Measurements from ENCODE around the gene PLEKHG4B.

The PLEKHG4B gene

DNA sequence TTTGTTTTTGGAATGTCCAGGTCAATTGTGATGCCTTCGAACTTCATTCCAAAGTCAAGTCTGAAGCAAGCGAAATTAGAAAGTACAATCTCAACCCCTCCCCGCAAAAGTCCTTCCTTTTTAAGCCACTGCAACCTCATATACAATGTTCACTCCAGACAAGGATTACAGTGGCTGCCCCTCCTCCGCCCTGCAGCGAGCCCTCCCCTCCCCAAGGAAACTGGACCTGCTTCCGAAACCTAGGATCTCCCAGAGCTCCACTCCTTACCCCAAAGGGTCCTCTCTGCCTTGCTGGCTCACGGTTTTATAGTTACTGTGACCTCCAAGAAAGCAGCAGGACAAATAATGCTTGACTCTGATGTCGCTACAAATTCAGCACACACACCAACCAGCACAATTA lies 109.7 kb downstream of the PLEKHG4B start:
- Histone ChIP-seq H3K4me3 (ENCODE audit: low read length) (no peak overlapping the region), H3F3A (ENCODE audit: insufficient read depth, low read length) (no peaks in the 10 kb centered on the region), H3K9me3 (replicated peaks; ENCODE audit: insufficient read depth, low read length) (no peaks in the 10 kb centered on the region), H3K36me3 (replicated peaks; ENCODE audit: insufficient read depth, low read length) (0 out of 2 replicates have a peak, but pooled peaks cover 3% of the 10 kb centered on the region), H3K4me2 (ENCODE audit: low read depth, low read length) (no peak overlapping the region), H3K9me2 (replicated peaks; ENCODE audit: insufficient read depth, low read length) (no peaks in the 10 kb centered on the region), H3K27ac (ENCODE audit: low read length) (no peak overlapping the region), H2AFZ (ENCODE audit: low read length) (no peak overlapping the region), H4K20me1 (ENCODE audit: insufficient read depth, low read length) (no peaks in the 10 kb centered on the region), H3K9ac (ENCODE audit: low read length) (no peak overlapping the region), H3K27me3 (replicated peaks; ENCODE audit: insufficient read depth, low read length) (no peaks in the 10 kb centered on the region), H3K79me2 (ENCODE audit: low read length) (peaks cover 14% of the 10 kb centered on the region; the same call in 1 of the 2 replicates), H3K4me1 (ENCODE audit: low read length) (no peaks in the 10 kb centered on the region)
- DNase-seq: no peak
- TF ChIP-seq, protein P1, sequence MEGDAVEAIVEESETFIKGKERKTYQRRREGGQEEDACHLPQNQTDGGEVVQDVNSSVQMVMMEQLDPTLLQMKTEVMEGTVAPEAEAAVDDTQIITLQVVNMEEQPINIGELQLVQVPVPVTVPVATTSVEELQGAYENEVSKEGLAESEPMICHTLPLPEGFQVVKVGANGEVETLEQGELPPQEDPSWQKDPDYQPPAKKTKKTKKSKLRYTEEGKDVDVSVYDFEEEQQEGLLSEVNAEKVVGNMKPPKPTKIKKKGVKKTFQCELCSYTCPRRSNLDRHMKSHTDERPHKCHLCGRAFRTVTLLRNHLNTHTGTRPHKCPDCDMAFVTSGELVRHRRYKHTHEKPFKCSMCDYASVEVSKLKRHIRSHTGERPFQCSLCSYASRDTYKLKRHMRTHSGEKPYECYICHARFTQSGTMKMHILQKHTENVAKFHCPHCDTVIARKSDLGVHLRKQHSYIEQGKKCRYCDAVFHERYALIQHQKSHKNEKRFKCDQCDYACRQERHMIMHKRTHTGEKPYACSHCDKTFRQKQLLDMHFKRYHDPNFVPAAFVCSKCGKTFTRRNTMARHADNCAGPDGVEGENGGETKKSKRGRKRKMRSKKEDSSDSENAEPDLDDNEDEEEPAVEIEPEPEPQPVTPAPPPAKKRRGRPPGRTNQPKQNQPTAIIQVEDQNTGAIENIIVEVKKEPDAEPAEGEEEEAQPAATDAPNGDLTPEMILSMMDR (IDR thresholded peaks at IDR 0.05; ENCODE audit: low read length): no peak
- no peak for TF ChIP-seq EZH2phosphoT487 (IDR thresholded peaks at IDR 0.05; ENCODE audit: low read length)
- no peak for TF ChIP-seq EZH2 (optimal IDR thresholded peaks at IDR 0.05; ENCODE audit: low read depth, low read length)

DNA sequence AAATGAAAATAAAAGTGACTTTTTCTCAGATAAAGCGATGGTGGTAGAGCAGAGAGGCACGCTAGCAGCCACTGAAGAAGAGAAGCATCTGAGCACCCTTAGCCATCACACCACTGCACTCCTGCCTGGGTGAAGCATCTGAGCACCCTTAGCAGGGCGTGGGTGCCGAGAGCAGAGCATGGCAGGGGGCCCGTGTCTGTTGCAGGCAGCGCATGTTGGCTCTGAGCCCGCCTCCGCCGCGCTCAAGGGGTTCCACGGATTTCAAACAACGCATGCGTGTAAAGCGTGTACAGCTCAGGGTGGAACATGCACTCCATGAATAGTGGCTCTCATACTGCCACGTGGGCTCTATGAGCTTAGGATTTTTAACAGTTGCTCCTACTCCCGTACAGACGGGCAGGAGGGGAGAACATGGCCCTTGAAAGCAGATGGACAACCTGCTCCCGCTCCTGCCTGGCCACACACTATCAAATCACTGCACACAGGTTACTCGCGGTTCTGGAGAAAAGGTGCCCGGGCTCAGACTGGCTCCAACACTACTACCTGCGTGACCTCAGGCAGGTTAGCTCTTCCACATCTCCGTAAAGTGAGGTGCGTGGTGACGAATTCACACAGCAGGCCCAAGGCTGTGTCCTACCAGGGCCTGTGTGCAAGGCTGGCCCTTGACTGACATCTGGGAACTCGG lies 111.4 kb downstream of the PLEKHG4B start:
- H3K4me2 ChIP-seq (ENCODE audit: low read depth, low read length): no peak overlapping the region
- TF ChIP-seq, protein P1 (IDR thresholded peaks at IDR 0.05; ENCODE audit: low read length): no peak
- TF ChIP-seq EZH2phosphoT487 (IDR thresholded peaks at IDR 0.05; ENCODE audit: low read length) (no peak), EZH2 (optimal IDR thresholded peaks at IDR 0.05; ENCODE audit: low read depth, low read length) (no peak)
- peaks cover 31% of the 10 kb centered on the region for H3K79me2 ChIP-seq (ENCODE audit: low read length)
- H4K20me1 ChIP-seq (ENCODE audit: insufficient read depth, low read length): no peaks in the 10 kb centered on the region
- H3K9me3 ChIP-seq (replicated peaks; ENCODE audit: insufficient read depth, low read length): no peaks in the 10 kb centered on the region
- no peak overlapping the region for H2AFZ ChIP-seq (ENCODE audit: low read length)
- no peaks in the 10 kb centered on the region for H3K9me2 ChIP-seq (replicated peaks; ENCODE audit: insufficient read depth, low read length)
- H3K4me1 ChIP-seq (ENCODE audit: low read length): no peaks in the 10 kb centered on the region
- no peaks in the 10 kb centered on the region for H3K27me3 ChIP-seq (replicated peaks; ENCODE audit: insufficient read depth, low read length)
- no peaks in the 10 kb centered on the region for H3F3A ChIP-seq (ENCODE audit: insufficient read depth, low read length)
- no peak overlapping the region for H3K27ac ChIP-seq (ENCODE audit: low read length)
- H3K9ac ChIP-seq (ENCODE audit: low read length): no peak overlapping the region
- H3K4me3 ChIP-seq (ENCODE audit: low read length): no peak overlapping the region
- DNase-seq: no peak
- 0 out of 2 replicates have a peak, but pooled peaks cover 3% of the 10 kb centered on the region for H3K36me3 ChIP-seq (replicated peaks; ENCODE audit: insufficient read depth, low read length)

DNA sequence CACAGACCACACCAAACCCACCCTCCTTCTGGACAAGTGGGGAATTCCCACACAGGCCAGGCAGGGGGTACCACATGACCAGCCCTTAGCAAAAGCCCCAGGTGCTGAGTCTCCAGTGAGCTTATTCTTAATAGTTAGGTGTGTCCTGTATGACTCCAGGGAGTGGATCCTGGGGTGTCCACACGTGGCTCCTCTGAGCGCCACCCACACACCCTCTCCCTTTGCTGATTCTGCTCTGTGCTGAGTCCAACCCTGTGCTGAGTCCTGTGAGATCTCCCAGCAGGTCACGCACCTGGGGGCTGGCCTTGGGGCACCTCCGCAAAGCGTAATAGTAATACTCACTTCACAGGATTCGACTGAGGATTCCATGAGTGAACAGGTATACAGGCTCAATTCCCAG lies 112.0 kb downstream of the PLEKHG4B start:
- Histone ChIP-seq H3K27ac (ENCODE audit: low read length) (no peak overlapping the region), H3K27me3 (replicated peaks; ENCODE audit: insufficient read depth, low read length) (no peaks in the 10 kb centered on the region), H2AFZ (ENCODE audit: low read length) (no peak overlapping the region), H3K9ac (ENCODE audit: low read length) (no peak overlapping the region), H3F3A (ENCODE audit: insufficient read depth, low read length) (no peaks in the 10 kb centered on the region), H3K9me2 (replicated peaks; ENCODE audit: insufficient read depth, low read length) (no peaks in the 10 kb centered on the region), H3K4me2 (ENCODE audit: low read depth, low read length) (no peak overlapping the region), H4K20me1 (ENCODE audit: insufficient read depth, low read length) (no peaks in the 10 kb centered on the region), H3K79me2 (ENCODE audit: low read length) (peaks cover 36% of the 10 kb centered on the region), H3K9me3 (replicated peaks; ENCODE audit: insufficient read depth, low read length) (no peaks in the 10 kb centered on the region), H3K4me1 (ENCODE audit: low read length) (no peaks in the 10 kb centered on the region), H3K4me3 (ENCODE audit: low read length) (no peak overlapping the region), H3K36me3 (replicated peaks; ENCODE audit: insufficient read depth, low read length) (0 out of 2 replicates have a peak, but pooled peaks cover 3% of the 10 kb centered on the region)
- no peak for DNase-seq
- TF ChIP-seq, protein P1 (IDR thresholded peaks at IDR 0.05; ENCODE audit: low read length): no peak
- no peak for TF ChIP-seq EZH2 (optimal IDR thresholded peaks at IDR 0.05; ENCODE audit: low read depth, low read length)
- TF ChIP-seq EZH2phosphoT487 (IDR thresholded peaks at IDR 0.05; ENCODE audit: low read length): no peak

All from MM.1S (cell line).